SK-N-SH (cell line): ENCODE data around the gene TPH2. TPM values are rescaled to one million over a fixed set of nuclear protein-coding genes. Genes with fewer than 3 reads are reported as not detected.

Experiments used
- CTCF ChIA-PET: fragments of 300-600, 350-600 bp; formaldehyde crosslinking; extraction: SDS; loops from one replicate; lab custom pipeline; 2021; lab: Yijun Ruan, JAX
- POLR2A ChIA-PET: fragments of 350-600 bp; sonication (Branson Sonifier 250); formaldehyde crosslinking; extraction: SDS; loops from one replicate; lab custom pipeline; 2020; ENCODE audit warnings: antibody characterized with exemption, inconsistent platforms; lab: Yijun Ruan, JAX
- DNase-seq: peaks from one replicate; pipeline ENCODE4 v3.0.0; 2012
- H2AFZ ChIP-seq: fragments of 200-600 bp; sonication (generic); 2 replicates; pipeline ENCODE4 v1.8.1; 2016; ENCODE audit warnings: antibody characterized with exemption, mild to moderate bottlenecking, low read depth
- H3F3A ChIP-seq: fragments of 200-600 bp; sonication (generic); replicated peaks from 2 replicates; pipeline ENCODE3; 2016; ENCODE audit warnings: antibody characterized with exemption, mild to moderate bottlenecking; ENCODE audit not compliant: insufficient read depth
- H3K27ac ChIP-seq, 2 experiments: fragments of 200-500 bp in 1 of 2; fragments of 200-600 bp in 1 of 2; sonication (Bioruptor generic) in 1 of 2; sonication (generic), shearing (Covaris generic) in 1 of 2; 2 replicates each; pipeline versions ENCODE4 v1.5.1 to v1.6.1; 2014 to 2016; ENCODE audit warnings: low read depth in 2 of 2, inconsistent platforms in 1 of 2, low read length in 1 of 2, mild to moderate bottlenecking in 1 of 2, mixed read lengths in 1 of 2
- H3K27me3 ChIP-seq: fragments of 200-600 bp; sonication (generic), shearing (Covaris generic); 2 replicates; pipeline ENCODE4 v1.6.1; 2016; ENCODE audit warnings: mixed run types; ENCODE audit not compliant: insufficient read depth
- H3K36me3 ChIP-seq, 2 experiments: fragments of 200-500 bp in 1 of 2; fragments of 200-600 bp in 1 of 2; sonication (Bioruptor generic) in 1 of 2; sonication (generic) in 1 of 2; replicated peaks in 1 of 2; 2 replicates each; pipeline versions ENCODE3 to v1.5.1; 2014 to 2016; ENCODE audit warnings: low read length in 1 of 2, mild to moderate bottlenecking in 1 of 2; ENCODE audit not compliant: insufficient read depth in 2 of 2, control insufficient read depth in 1 of 2
- H3K4me1 ChIP-seq, 2 experiments: fragments of 200-500 bp in 1 of 2; fragments of 200-600 bp in 1 of 2; sonication (Bioruptor generic) in 1 of 2; sonication (generic), shearing (Covaris generic) in 1 of 2; 2 replicates each; pipeline versions ENCODE4 v1.5.1 to v1.6.1; 2014 to 2016; ENCODE audit warnings: low read depth in 1 of 2, low read length in 1 of 2, mixed run types in 1 of 2; ENCODE audit not compliant: insufficient read depth in 2 of 2, control insufficient read depth in 1 of 2
- H3K4me2 ChIP-seq: fragments of 200-600 bp; sonication (generic), shearing (Covaris generic); 2 replicates; pipeline ENCODE4 v1.6.1; 2017; ENCODE audit warnings: mixed run types
- H3K4me3 ChIP-seq, 2 experiments: fragments of 200-500 bp in 1 of 2; fragments of 200-600 bp in 1 of 2; sonication (Bioruptor generic) in 1 of 2; sonication (generic), shearing (Covaris generic) in 1 of 2; 2 replicates each; pipeline versions ENCODE4 v1.5.1 to v1.8.1; 2014 to 2016; ENCODE audit warnings: low read depth in 2 of 2, inconsistent platforms in 1 of 2, low read length in 1 of 2, mild to moderate bottlenecking in 1 of 2, mixed read lengths in 1 of 2, moderate library complexity in 1 of 2
- H3K79me2 ChIP-seq: fragments of 200-600 bp; sonication (generic); 2 replicates; pipeline ENCODE4 v1.8.1; 2017; ENCODE audit warnings: mild to moderate bottlenecking; ENCODE audit not compliant: insufficient read depth
- H3K9ac ChIP-seq: fragments of 200-600 bp; sonication (generic); 2 replicates; pipeline ENCODE4 v1.6.1; 2017; ENCODE audit warnings: mixed run types
- H3K9me2 ChIP-seq: fragments of 200-600 bp; sonication (generic); 2 replicates; pipeline ENCODE4 v1.6.1; 2017; ENCODE audit warnings: mixed run types
- H3K9me3 ChIP-seq: fragments of 200-600 bp; sonication (generic); 2 replicates; pipeline ENCODE4 v1.6.1; 2017; ENCODE audit warnings: mixed run types, mild to moderate bottlenecking, moderate library complexity
- H4K20me1 ChIP-seq: fragments of 200-600 bp; sonication (generic); 2 replicates; pipeline ENCODE4 v1.6.1; 2017; ENCODE audit warnings: mild to moderate bottlenecking, mixed run types; ENCODE audit not compliant: insufficient read depth
- ELF1 ChIP-seq: IDR thresholded peaks from 2 replicates; pipeline ENCODE4 v1.4.0; 2012
- FOSL2 ChIP-seq: IDR thresholded peaks from 2 replicates; pipeline ENCODE4 v1.4.0; 2012; ENCODE audit warnings: low read depth, mild to moderate bottlenecking, moderate library complexity, borderline replicate concordance
- FOXJ3 ChIP-seq: sonication (generic); formaldehyde crosslinking; IDR thresholded peaks from 2 replicates; pipeline ENCODE4 v1.5.1; 2020; ENCODE audit warnings: mild to moderate bottlenecking, missing genetic modification reagents
- NFIC ChIP-seq: IDR thresholded peaks from 2 replicates; pipeline ENCODE4 v1.4.0; 2012; ENCODE audit warnings: borderline replicate concordance
- POLR2AphosphoS5 ChIP-seq: IDR thresholded peaks from 2 replicates; pipeline ENCODE4 v1.6.1; 2012; ENCODE audit warnings: low read depth, low read length
- RCOR1 ChIP-seq: fragments of 150-350 bp; IDR thresholded peaks from 2 replicates; pipeline ENCODE4 v1.6.1; 2017; ENCODE audit warnings: antibody characterized with exemption, low read length
- RFX5 ChIP-seq: IDR thresholded peaks from 2 replicates; pipeline ENCODE4 v1.6.1; 2012; ENCODE audit warnings: mild to moderate bottlenecking, improper control_type of control experiment, low read length
- RXRA ChIP-seq: IDR thresholded peaks from 2 replicates; pipeline ENCODE4 v1.4.0; 2012; ENCODE audit warnings: low read depth, mild to moderate bottlenecking, borderline replicate concordance
- SIN3A ChIP-seq: IDR thresholded peaks from 2 replicates; pipeline ENCODE4 v1.6.1; 2012; ENCODE audit warnings: low read depth, mild to moderate bottlenecking, low read length, moderate library complexity, borderline replicate concordance
- SMC3 ChIP-seq: IDR thresholded peaks from 2 replicates; pipeline ENCODE4 v1.6.1; 2012; ENCODE audit warnings: low read depth, low read length, improper control_type of control experiment
- TEAD4 ChIP-seq: IDR thresholded peaks from 2 replicates; pipeline ENCODE4 v1.4.0; 2012; ENCODE audit warnings: mild to moderate bottlenecking, borderline replicate concordance; ENCODE audit not compliant: insufficient read depth
- YY1 ChIP-seq: IDR thresholded peaks from 2 replicates; pipeline ENCODE4 v1.4.0; 2012; ENCODE audit warnings: low read depth, mild to moderate bottlenecking
- WGBS: methylation state at CpG from one replicate; pipeline ENCODE4 v1.1.6; 2017; ENCODE audit warnings: low lambda C conversion rate; 5-methylcytosine and 5-hydroxymethylcytosine counted together
- polyA plus RNA-seq, 3 experiments: library from polyadenylated mRNA; depleted of rRNA; stranded (reverse); fragments of >200 nt; gene quantifications; 2 replicates each; pipeline ENCODE4 v1.2.3, GENCODE V29; 2012
- TF ChIP-seq, protein P1 (sequence below): IDR thresholded peaks from 2 replicates; pipeline ENCODE4; 2012
- TF ChIP-seq, protein P2 (sequence below): IDR thresholded peaks from 2 replicates; pipeline ENCODE4 v1.4.0; 2012; ENCODE audit warnings: low read depth
- TF ChIP-seq, protein P3 (sequence below): fragments of 150-350 bp; IDR thresholded peaks from 2 replicates; pipeline ENCODE4 v1.6.1; 2016; ENCODE audit warnings: mild to moderate bottlenecking, low read depth, low read length
- TF ChIP-seq, protein P4 (sequence below): fragments of 150-350 bp; IDR thresholded peaks from 2 replicates; pipeline ENCODE4 v1.6.1; 2017; ENCODE audit warnings: antibody characterized with exemption, low read length, low read depth, borderline replicate concordance

TPH2 gene
- polyA plus RNA-seq, 1 of the 3 experiments (the other 2 are of a cell fraction): not detected

DNA sequence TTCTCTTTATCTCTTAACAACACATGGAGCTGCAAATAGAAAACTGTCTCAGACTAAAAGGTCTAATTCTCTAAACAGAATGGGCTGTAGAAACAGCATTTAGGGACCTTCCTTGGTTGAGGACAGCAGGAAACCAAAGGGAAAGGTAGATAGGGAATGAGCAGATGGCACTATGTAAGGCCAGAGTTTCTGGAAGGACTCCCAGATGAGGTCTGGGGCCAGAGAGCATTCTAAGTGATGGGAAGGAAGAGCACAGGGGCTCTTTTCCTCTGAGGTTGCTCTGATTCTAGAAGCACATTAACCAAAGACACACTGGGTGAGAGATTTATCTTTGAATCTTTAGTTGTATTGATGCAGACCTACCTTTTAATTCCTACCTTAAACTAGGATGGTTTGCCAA, 79.4 kb downstream of the TPH2 start:
- no peaks in the 10 kb centered on the region for H3K9me3 ChIP-seq
- ChIA-PET CTCF (interaction anchor here (0.9 to 3.4 kb wide), 9 partner anchors 10 to 265 kb away, joined by 3 to 28 read pairs (median 5); partner anchors contain the start of gene TPH2), POLR2A (no interaction called here)
- H4K20me1 ChIP-seq: no peaks in the 10 kb centered on the region
- H3K9me2 ChIP-seq: no peaks in the 10 kb centered on the region
- H3F3A ChIP-seq: no peaks in the 10 kb centered on the region
- H3K27me3 ChIP-seq: no peaks in the 10 kb centered on the region; the same call in 1 of the 2 replicates
- no peak overlapping the region for H2AFZ ChIP-seq
- no peaks in the 10 kb centered on the region for H3K79me2 ChIP-seq
- no peak overlapping the region for H3K27ac ChIP-seq
- 0 out of 4 replicates have a peak, but pooled peaks cover 0 to 4% of the 10 kb centered on the region in 2 experiments for H3K4me1 ChIP-seq
- H3K4me2 ChIP-seq: no peak overlapping the region
- H3K9ac ChIP-seq: no peak overlapping the region
- TF ChIP-seq RFX5 (no peak), FOXJ3 (CRISPR knock-in tag) (no peak), YY1 (no peak), SIN3A (no peak), RCOR1 (no peak), POLR2AphosphoS5 (no peak), RXRA (no peak), NFIC (no peak)
- H3K4me3 ChIP-seq: no peak overlapping the region
- H3K36me3 ChIP-seq: no peaks in the 10 kb centered on the region
- no peak for DNase-seq

DNA sequence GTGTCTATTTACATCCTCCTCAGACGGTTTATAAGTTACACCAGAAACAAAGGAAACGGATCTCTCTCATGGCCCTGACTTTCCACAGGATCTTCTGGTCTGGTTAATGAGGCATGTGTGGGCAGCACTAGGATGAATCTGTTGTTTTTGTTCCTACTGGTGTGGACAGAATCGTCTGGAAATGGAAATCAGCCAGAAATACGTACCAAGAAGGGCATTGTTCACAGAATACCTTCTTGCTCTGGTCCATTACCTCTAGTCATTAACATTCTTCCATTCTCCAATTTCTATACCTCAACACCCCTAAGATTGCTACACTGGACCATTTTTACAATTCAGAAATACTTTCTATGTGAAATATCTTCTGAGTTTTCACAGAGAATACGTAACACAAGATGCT, 86.0 kb downstream of the TPH2 start:
- Histone ChIP-seq H3K4me3 (no peak overlapping the region), H3K9me2 (no peaks in the 10 kb centered on the region), H3K79me2 (no peaks in the 10 kb centered on the region), H3K9ac (no peak overlapping the region), H3K4me2 (no peak overlapping the region), H3K27me3 (no peaks in the 10 kb centered on the region; the same call in 1 of the 2 replicates), H3F3A (no peaks in the 10 kb centered on the region), H4K20me1 (no peaks in the 10 kb centered on the region), H2AFZ (no peak overlapping the region), H3K36me3 (no peaks in the 10 kb centered on the region), H3K27ac (no peak overlapping the region), H3K9me3 (no peaks in the 10 kb centered on the region), H3K4me1 (no peaks in the 10 kb centered on the region)
- ChIA-PET POLR2A (no interaction called here), CTCF (interaction anchor here (1.2 to 2.9 kb wide), 2 partner anchors 8 to 322 kb away, joined by 3 to 19 read pairs; no protein-coding TSS in a partner anchor)
- TF ChIP-seq ELF1: no peak
- TF ChIP-seq, protein P1, sequence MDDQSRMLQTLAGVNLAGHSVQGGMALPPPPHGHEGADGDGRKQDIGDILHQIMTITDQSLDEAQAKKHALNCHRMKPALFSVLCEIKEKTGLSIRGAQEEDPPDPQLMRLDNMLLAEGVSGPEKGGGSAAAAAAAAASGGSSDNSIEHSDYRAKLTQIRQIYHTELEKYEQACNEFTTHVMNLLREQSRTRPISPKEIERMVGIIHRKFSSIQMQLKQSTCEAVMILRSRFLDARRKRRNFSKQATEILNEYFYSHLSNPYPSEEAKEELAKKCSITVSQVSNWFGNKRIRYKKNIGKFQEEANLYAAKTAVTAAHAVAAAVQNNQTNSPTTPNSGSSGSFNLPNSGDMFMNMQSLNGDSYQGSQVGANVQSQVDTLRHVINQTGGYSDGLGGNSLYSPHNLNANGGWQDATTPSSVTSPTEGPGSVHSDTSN: no peak
- no peak for TF ChIP-seq FOSL2
- TF ChIP-seq, protein P2, sequence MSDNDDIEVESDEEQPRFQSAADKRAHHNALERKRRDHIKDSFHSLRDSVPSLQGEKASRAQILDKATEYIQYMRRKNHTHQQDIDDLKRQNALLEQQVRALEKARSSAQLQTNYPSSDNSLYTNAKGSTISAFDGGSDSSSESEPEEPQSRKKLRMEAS: no peak
- no peak for TF ChIP-seq TEAD4
- TF ChIP-seq, protein P3, sequence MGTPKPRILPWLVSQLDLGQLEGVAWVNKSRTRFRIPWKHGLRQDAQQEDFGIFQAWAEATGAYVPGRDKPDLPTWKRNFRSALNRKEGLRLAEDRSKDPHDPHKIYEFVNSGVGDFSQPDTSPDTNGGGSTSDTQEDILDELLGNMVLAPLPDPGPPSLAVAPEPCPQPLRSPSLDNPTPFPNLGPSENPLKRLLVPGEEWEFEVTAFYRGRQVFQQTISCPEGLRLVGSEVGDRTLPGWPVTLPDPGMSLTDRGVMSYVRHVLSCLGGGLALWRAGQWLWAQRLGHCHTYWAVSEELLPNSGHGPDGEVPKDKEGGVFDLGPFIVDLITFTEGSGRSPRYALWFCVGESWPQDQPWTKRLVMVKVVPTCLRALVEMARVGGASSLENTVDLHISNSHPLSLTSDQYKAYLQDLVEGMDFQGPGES: no peak
- TF ChIP-seq SIN3A: no peak
- TF ChIP-seq, protein P4, sequence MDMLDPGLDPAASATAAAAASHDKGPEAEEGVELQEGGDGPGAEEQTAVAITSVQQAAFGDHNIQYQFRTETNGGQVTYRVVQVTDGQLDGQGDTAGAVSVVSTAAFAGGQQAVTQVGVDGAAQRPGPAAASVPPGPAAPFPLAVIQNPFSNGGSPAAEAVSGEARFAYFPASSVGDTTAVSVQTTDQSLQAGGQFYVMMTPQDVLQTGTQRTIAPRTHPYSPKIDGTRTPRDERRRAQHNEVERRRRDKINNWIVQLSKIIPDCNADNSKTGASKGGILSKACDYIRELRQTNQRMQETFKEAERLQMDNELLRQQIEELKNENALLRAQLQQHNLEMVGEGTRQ: no peak
- no peak for TF ChIP-seq SMC3
- no peak for DNase-seq
- WGBS: 31% methylated on average over 5 of the region's 5 CpGs
